WTC11 (cell line): ENCODE data around the gene MTARC1. TPM values are rescaled to one million over a fixed set of nuclear protein-coding genes. Genes with fewer than 3 reads are reported as not detected.

Experiments used
- ATAC-seq: fragments of 200-7000 bp; cut with Tn5 transposase; 2 replicates; pipeline ENCODE4 v1.10.0; 2021; ENCODE audit warnings: mild to moderate bottlenecking, moderate library complexity
- CTCF ChIA-PET: fragments of 300-600 bp; sonication (Branson Sonifier 250); formaldehyde crosslinking; loops from one replicate; lab custom pipeline; 2021; ENCODE audit warnings: antibody characterized with exemption; lab: Charles Lee
- POLR2A ChIA-PET: fragments of 350-600 bp; sonication (Branson Sonifier 250); formaldehyde crosslinking; loops from one replicate; lab custom pipeline; 2021; ENCODE audit warnings: antibody characterized with exemption; lab: Charles Lee
- DNase-seq: peaks from one replicate; pipeline ENCODE4 v3.0.0; 2021; ENCODE audit warnings: low spot score
- H3K27ac Mint-ChIP-seq: 2 replicates; pipeline ENCODE4 v1.8.0; 2021; ENCODE audit warnings: mixed read lengths
- H3K27me3 Mint-ChIP-seq: 2 replicates; pipeline ENCODE4 v1.8.0; 2021; ENCODE audit warnings: low read depth, mild to moderate bottlenecking, moderate library complexity, mixed read lengths
- H3K36me3 Mint-ChIP-seq: 2 replicates; pipeline ENCODE4 v1.8.0; 2021; ENCODE audit warnings: mixed read lengths
- H3K4me1 Mint-ChIP-seq: 2 replicates; pipeline ENCODE4 v1.8.0; 2022; ENCODE audit warnings: mixed read lengths
- H3K4me3 Mint-ChIP-seq: 2 replicates; pipeline ENCODE4 v1.8.0; 2021; ENCODE audit warnings: mild to moderate bottlenecking, moderate library complexity, mixed read lengths
- H3K9me3 Mint-ChIP-seq: 2 replicates; pipeline ENCODE4 v1.8.0; 2021; ENCODE audit warnings: mixed read lengths
- ESRRA ChIP-seq: sonication (generic); formaldehyde crosslinking; IDR thresholded peaks from 2 replicates; pipeline ENCODE4 v1.8.1; 2022; ENCODE audit warnings: mild to moderate bottlenecking, missing genetic modification reagents, borderline replicate concordance
- IRF2 ChIP-seq: sonication (generic); formaldehyde crosslinking; IDR thresholded peaks from 2 replicates; pipeline ENCODE4 v1.8.0; 2022; ENCODE audit warnings: low read depth, missing genetic modification reagents, borderline replicate concordance
- KAT7 ChIP-seq: sonication (generic); formaldehyde crosslinking; IDR thresholded peaks from 2 replicates; pipeline ENCODE4 v1.8.1; 2023; ENCODE audit warnings: missing genetic modification reagents, mild to moderate bottlenecking, borderline replicate concordance
- MYBL2 ChIP-seq: sonication (generic); formaldehyde crosslinking; IDR thresholded peaks from 2 replicates; pipeline ENCODE4 v1.8.1; 2023; ENCODE audit warnings: mild to moderate bottlenecking, moderate library complexity, missing genetic modification reagents
- NFATC4 ChIP-seq: fragments of 250-450 bp; sonication (Bioruptor Pico); IDR thresholded peaks from 2 replicates; pipeline ENCODE4 v1.9.0; 2021; ENCODE audit warnings: mild to moderate bottlenecking
- OVOL2 ChIP-seq: fragments of 250-450 bp; sonication (Bioruptor Pico); IDR thresholded peaks from 2 replicates; pipeline ENCODE4 v1.9.0; 2021; ENCODE audit warnings: mild to moderate bottlenecking, borderline replicate concordance
- SMAD3 ChIP-seq: sonication (generic); formaldehyde crosslinking; IDR thresholded peaks from 2 replicates; pipeline ENCODE4 v1.8.0; 2022; ENCODE audit warnings: missing genetic modification reagents, mild to moderate bottlenecking, borderline replicate concordance
- SMAD4 ChIP-seq: sonication (generic); formaldehyde crosslinking; IDR thresholded peaks from 2 replicates; pipeline ENCODE4 v1.8.0; 2022; ENCODE audit warnings: mild to moderate bottlenecking, missing genetic modification reagents
- SOX15 ChIP-seq: fragments of 250-450 bp; sonication (Bioruptor Pico); IDR thresholded peaks from 2 replicates; pipeline ENCODE4 v1.9.0; 2021; ENCODE audit warnings: mild to moderate bottlenecking
- SP1 ChIP-seq: sonication (generic); formaldehyde crosslinking; conservative IDR thresholded peaks from 2 replicates; pipeline ENCODE4 v1.8.1; 2022; ENCODE audit warnings: missing genetic modification reagents
- TEAD4 ChIP-seq: sonication (generic); formaldehyde crosslinking; IDR thresholded peaks from 2 replicates; pipeline ENCODE4 v1.8.0; 2022; ENCODE audit warnings: mild to moderate bottlenecking, missing genetic modification reagents
- ZNF121 ChIP-seq: sonication (generic); formaldehyde crosslinking; IDR thresholded peaks from 2 replicates; pipeline ENCODE4 v1.8.0; 2023; ENCODE audit warnings: missing genetic modification reagents
- total RNA-seq: library from RNA; stranded (reverse); gene quantifications from 3 replicates; pipeline ENCODE4 v1.2.3, GENCODE V29; 2021
- TF ChIP-seq, protein P1 (sequence below): fragments of 250-450 bp; sonication (Bioruptor Pico); IDR thresholded peaks from 2 replicates; pipeline ENCODE4 v1.9.0; 2021; ENCODE audit warnings: moderate library complexity, mild to moderate bottlenecking, inconsistent platforms, borderline replicate concordance
- TF ChIP-seq, protein P2 (sequence below): sonication (generic); formaldehyde crosslinking; IDR thresholded peaks from 2 replicates; pipeline ENCODE4 v1.8.1; 2023; ENCODE audit warnings: mild to moderate bottlenecking, missing genetic modification reagents, moderate library complexity
- TF ChIP-seq, protein P3 (sequence below): sonication (generic); formaldehyde crosslinking; IDR thresholded peaks from 2 replicates; pipeline ENCODE4 v1.8.0; 2023; ENCODE audit warnings: mild to moderate bottlenecking, missing genetic modification reagents
- TF ChIP-seq, protein P4 (sequence below): sonication (generic); formaldehyde crosslinking; IDR thresholded peaks from 2 replicates; pipeline ENCODE4 v1.8.1; 2022; ENCODE audit warnings: low read depth, missing genetic modification reagents, borderline replicate concordance
- TF ChIP-seq, protein P5 (sequence below): sonication (generic); formaldehyde crosslinking; IDR thresholded peaks from 2 replicates; pipeline ENCODE4 v1.8.1; 2023; ENCODE audit warnings: mild to moderate bottlenecking, missing genetic modification reagents, moderate library complexity
- TF ChIP-seq, protein P6 (sequence below): fragments of 250-450 bp; sonication (Bioruptor Pico); IDR thresholded peaks from 2 replicates; pipeline ENCODE4 v1.9.0; 2021; ENCODE audit warnings: mild to moderate bottlenecking, borderline replicate concordance
- TF ChIP-seq, protein P7 (sequence below): sonication (generic); formaldehyde crosslinking; IDR thresholded peaks from 2 replicates; pipeline ENCODE4 v1.8.0; 2022; ENCODE audit warnings: mild to moderate bottlenecking, missing genetic modification reagents

The MTARC1 gene
- total RNA-seq, 1 experiment from 2014 or later = 25.8 TPM

DNA sequence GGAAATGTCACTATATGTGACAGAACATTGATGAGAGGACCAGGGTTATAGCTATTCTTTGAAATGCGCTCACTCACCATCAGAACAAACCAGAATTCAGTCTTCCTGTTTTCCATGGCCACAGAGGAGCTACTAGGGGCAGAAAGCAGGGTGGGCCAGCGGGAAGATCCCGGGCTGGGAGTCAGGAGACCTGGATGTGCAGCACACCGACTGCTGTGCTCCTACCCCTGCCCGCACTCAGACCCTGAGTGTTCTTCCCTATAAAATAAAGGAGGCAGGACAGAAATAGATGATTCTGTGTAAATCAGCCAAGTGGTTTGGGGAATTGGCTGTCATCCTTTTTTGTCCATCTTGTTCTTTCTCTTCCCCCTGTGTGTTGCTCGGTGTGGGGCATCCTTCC, 21.0 kb downstream of the MTARC1 start:
- POLR2A ChIA-PET = no interaction called here
- TF ChIP-seq MYBL2 (CRISPR knock-in tag) (no peak), SMAD3 (CRISPR knock-in tag) (no peak), SMAD4 (CRISPR knock-in tag) (no peak), ESRRA (CRISPR knock-in tag) (no peak), OVOL2 (CRISPR knock-in tag) (no peak), IRF2 (no peak), NFATC4 (CRISPR knock-in tag) (no peak), KAT7 (no peak), SP1 (no peak), ZNF121 (no peak), SOX15 (CRISPR knock-in tag) (no peak), TEAD4 (CRISPR knock-in tag) (no peak)
- TF ChIP-seq, protein P1, sequence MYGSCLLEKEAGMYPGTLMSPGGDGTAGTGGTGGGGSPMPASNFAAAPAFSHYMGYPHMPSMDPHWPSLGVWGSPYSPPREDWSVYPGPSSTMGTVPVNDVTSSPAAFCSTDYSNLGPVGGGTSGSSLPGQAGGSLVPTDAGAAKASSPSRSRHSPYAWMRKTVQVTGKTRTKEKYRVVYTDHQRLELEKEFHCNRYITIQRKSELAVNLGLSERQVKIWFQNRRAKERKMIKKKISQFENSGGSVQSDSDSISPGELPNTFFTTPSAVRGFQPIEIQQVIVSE (CRISPR knock-in tag) = no peak
- TF ChIP-seq, protein P2, sequence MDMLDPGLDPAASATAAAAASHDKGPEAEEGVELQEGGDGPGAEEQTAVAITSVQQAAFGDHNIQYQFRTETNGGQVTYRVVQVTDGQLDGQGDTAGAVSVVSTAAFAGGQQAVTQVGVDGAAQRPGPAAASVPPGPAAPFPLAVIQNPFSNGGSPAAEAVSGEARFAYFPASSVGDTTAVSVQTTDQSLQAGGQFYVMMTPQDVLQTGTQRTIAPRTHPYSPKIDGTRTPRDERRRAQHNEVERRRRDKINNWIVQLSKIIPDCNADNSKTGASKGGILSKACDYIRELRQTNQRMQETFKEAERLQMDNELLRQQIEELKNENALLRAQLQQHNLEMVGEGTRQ (CRISPR knock-in tag) = no peak
- TF ChIP-seq, protein P3, sequence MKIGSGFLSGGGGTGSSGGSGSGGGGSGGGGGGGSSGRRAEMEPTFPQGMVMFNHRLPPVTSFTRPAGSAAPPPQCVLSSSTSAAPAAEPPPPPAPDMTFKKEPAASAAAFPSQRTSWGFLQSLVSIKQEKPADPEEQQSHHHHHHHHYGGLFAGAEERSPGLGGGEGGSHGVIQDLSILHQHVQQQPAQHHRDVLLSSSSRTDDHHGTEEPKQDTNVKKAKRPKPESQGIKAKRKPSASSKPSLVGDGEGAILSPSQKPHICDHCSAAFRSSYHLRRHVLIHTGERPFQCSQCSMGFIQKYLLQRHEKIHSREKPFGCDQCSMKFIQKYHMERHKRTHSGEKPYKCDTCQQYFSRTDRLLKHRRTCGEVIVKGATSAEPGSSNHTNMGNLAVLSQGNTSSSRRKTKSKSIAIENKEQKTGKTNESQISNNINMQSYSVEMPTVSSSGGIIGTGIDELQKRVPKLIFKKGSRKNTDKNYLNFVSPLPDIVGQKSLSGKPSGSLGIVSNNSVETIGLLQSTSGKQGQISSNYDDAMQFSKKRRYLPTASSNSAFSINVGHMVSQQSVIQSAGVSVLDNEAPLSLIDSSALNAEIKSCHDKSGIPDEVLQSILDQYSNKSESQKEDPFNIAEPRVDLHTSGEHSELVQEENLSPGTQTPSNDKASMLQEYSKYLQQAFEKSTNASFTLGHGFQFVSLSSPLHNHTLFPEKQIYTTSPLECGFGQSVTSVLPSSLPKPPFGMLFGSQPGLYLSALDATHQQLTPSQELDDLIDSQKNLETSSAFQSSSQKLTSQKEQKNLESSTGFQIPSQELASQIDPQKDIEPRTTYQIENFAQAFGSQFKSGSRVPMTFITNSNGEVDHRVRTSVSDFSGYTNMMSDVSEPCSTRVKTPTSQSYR (CRISPR knock-in tag) = no peak
- TF ChIP-seq, protein P4, sequence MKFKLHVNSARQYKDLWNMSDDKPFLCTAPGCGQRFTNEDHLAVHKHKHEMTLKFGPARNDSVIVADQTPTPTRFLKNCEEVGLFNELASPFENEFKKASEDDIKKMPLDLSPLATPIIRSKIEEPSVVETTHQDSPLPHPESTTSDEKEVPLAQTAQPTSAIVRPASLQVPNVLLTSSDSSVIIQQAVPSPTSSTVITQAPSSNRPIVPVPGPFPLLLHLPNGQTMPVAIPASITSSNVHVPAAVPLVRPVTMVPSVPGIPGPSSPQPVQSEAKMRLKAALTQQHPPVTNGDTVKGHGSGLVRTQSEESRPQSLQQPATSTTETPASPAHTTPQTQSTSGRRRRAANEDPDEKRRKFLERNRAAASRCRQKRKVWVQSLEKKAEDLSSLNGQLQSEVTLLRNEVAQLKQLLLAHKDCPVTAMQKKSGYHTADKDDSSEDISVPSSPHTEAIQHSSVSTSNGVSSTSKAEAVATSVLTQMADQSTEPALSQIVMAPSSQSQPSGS (CRISPR knock-in tag) = no peak
- TF ChIP-seq, protein P5, sequence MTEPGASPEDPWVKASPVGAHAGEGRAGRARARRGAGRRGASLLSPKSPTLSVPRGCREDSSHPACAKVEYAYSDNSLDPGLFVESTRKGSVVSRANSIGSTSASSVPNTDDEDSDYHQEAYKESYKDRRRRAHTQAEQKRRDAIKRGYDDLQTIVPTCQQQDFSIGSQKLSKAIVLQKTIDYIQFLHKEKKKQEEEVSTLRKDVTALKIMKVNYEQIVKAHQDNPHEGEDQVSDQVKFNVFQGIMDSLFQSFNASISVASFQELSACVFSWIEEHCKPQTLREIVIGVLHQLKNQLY = no peak
- TF ChIP-seq, protein P6, sequence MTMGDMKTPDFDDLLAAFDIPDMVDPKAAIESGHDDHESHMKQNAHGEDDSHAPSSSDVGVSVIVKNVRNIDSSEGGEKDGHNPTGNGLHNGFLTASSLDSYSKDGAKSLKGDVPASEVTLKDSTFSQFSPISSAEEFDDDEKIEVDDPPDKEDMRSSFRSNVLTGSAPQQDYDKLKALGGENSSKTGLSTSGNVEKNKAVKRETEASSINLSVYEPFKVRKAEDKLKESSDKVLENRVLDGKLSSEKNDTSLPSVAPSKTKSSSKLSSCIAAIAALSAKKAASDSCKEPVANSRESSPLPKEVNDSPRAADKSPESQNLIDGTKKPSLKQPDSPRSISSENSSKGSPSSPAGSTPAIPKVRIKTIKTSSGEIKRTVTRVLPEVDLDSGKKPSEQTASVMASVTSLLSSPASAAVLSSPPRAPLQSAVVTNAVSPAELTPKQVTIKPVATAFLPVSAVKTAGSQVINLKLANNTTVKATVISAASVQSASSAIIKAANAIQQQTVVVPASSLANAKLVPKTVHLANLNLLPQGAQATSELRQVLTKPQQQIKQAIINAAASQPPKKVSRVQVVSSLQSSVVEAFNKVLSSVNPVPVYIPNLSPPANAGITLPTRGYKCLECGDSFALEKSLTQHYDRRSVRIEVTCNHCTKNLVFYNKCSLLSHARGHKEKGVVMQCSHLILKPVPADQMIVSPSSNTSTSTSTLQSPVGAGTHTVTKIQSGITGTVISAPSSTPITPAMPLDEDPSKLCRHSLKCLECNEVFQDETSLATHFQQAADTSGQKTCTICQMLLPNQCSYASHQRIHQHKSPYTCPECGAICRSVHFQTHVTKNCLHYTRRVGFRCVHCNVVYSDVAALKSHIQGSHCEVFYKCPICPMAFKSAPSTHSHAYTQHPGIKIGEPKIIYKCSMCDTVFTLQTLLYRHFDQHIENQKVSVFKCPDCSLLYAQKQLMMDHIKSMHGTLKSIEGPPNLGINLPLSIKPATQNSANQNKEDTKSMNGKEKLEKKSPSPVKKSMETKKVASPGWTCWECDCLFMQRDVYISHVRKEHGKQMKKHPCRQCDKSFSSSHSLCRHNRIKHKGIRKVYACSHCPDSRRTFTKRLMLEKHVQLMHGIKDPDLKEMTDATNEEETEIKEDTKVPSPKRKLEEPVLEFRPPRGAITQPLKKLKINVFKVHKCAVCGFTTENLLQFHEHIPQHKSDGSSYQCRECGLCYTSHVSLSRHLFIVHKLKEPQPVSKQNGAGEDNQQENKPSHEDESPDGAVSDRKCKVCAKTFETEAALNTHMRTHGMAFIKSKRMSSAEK (CRISPR knock-in tag) = no peak
- TF ChIP-seq, protein P7, sequence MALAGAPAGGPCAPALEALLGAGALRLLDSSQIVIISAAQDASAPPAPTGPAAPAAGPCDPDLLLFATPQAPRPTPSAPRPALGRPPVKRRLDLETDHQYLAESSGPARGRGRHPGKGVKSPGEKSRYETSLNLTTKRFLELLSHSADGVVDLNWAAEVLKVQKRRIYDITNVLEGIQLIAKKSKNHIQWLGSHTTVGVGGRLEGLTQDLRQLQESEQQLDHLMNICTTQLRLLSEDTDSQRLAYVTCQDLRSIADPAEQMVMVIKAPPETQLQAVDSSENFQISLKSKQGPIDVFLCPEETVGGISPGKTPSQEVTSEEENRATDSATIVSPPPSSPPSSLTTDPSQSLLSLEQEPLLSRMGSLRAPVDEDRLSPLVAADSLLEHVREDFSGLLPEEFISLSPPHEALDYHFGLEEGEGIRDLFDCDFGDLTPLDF (CRISPR knock-in tag) = no peak

More for the DNA sequence above, 21.0 kb downstream of the MTARC1 start:
- no peaks in the 10 kb centered on the region for H3K27me3 Mint-ChIP-seq
- DNase-seq (no peak), ATAC-seq (no peak)
- H3K4me3 Mint-ChIP-seq = no peak overlapping the region
- H3K9me3 Mint-ChIP-seq = no peaks in the 10 kb centered on the region
- peaks cover 21% of the 10 kb centered on the region for H3K36me3 Mint-ChIP-seq
- CTCF ChIA-PET = interaction anchor here (1.2 kb wide), 1 partner anchor 75 kb away, joined by 3 read pairs; no protein-coding TSS in a partner anchor
- peaks cover 20% of the 10 kb centered on the region for H3K4me1 Mint-ChIP-seq
- H3K27ac Mint-ChIP-seq = no peak overlapping the region
